GM19099 (cell line): Measurements from ENCODE around the gene GOLT1B.
A peak's percentile ranks its signal among the peaks of the same experiment; 100 is the strongest.

Source experiments
- POLR2A ChIP-seq: IDR thresholded peaks from 3 replicates; pipeline ENCODE4 v1.6.1; 2011; ENCODE audit warnings: low read depth; ENCODE audit not compliant: insufficient read length; ENCODE audit errors: extremely low read depth

The GOLT1B gene

GRCh38 chr12:21501258-21502163, at the start of gene GOLT1B, which contains the start of gene RECQL:
Gene GOLT1B, plus strand, starts transcription at chr12:21501789. Its CDS starts 135 bp downstream, at chr12:21501924.
Gene RECQL, minus strand, starts transcription at chr12:21501635. Its CDS starts 2,065 bp downstream, at chr12:21499570.
- peak; percentile 86 for TF ChIP-seq POLR2A

GRCh38 chr12:21453312-21453852, 48.2 kb upstream of the GOLT1B start:
- no peak for TF ChIP-seq POLR2A

- no peak for TF ChIP-seq POLR2A
Observed at GRCh38 chr12:21456291-21456780, 45.3 kb upstream of the GOLT1B start.

- TF ChIP-seq POLR2A = no peak
Observed at GRCh38 chr12:21459474-21459873, 42.1 kb upstream of the GOLT1B start.

- no peak for TF ChIP-seq POLR2A
Observed at GRCh38 chr12:21471294-21471693, 30.3 kb upstream of the GOLT1B start.

- TF ChIP-seq POLR2A = no peak
Observed at GRCh38 chr12:21472197-21472823, 29.3 kb upstream of the GOLT1B start.

- TF ChIP-seq POLR2A = no peak
Observed at GRCh38 chr12:21475552-21475951, 26.0 kb upstream of the GOLT1B start.

- no peak for TF ChIP-seq POLR2A
Observed at GRCh38 chr12:21476949-21477348, 24.6 kb upstream of the GOLT1B start.

GRCh38 chr12:21478756-21479455, 22.7 kb upstream of the GOLT1B start:
- TF ChIP-seq POLR2A = no peak

GRCh38 chr12:21483531-21483930, 18.1 kb upstream of the GOLT1B start:
- TF ChIP-seq POLR2A = no peak

GRCh38 chr12:21485998-21486397, 15.6 kb upstream of the GOLT1B start:
- TF ChIP-seq POLR2A = no peak

- TF ChIP-seq POLR2A = no peak
Observed at GRCh38 chr12:21499765-21500164, 1.8 kb upstream of the GOLT1B start.

- TF ChIP-seq POLR2A = no peak
Observed at GRCh38 chr12:21500786-21501257, 767 bp upstream of the GOLT1B start.

GRCh38 chr12:21502164-21502496, 541 bp downstream of the GOLT1B start:
- TF ChIP-seq POLR2A = no peak

- no peak for TF ChIP-seq POLR2A
Observed at GRCh38 chr12:21502872-21503271, 1.3 kb downstream of the GOLT1B start.

GRCh38 chr12:21505888-21506287, 4.3 kb downstream of the GOLT1B start:
- no peak for TF ChIP-seq POLR2A

- TF ChIP-seq POLR2A = no peak
Observed at GRCh38 chr12:21507849-21508248, 6.3 kb downstream of the GOLT1B start.
